ENCODE measurements around the gene COL5A3.
"Not testable (repeated sequence)": the region's sequence is repeated elsewhere in the genome, so short reads cannot be mapped to it uniquely, and the experiment has no call there.

COL5A3 gene

GRCh38 chr19:10026744-10027143 is 16.4 kb upstream of the COL5A3 start:
- Histone ChIP-seq H3K9ac (ENCODE audit: low read length) (no peak overlapping the region), H3K36me3 (ENCODE audit: insufficient read depth, low read length) (no peaks in the 10 kb centered on the region), H3K27me3 (ENCODE audit: control insufficient read depth in 1 of 2, insufficient read depth in 2 of 2, low read length in 2 of 2) (no peaks in the 10 kb centered on the region), H3K4me1 (ENCODE audit: insufficient read depth, low read length) (peaks cover 6% of the 10 kb centered on the region), H3K9me3 (ENCODE audit: low read length) (no peaks in the 10 kb centered on the region), H3K4me3 (ENCODE audit: low read depth in 1 of 2, low read length in 2 of 2) (no peak overlapping the region), H3K27ac (ENCODE audit: low read depth, low read length) (no peak overlapping the region)

DNA sequence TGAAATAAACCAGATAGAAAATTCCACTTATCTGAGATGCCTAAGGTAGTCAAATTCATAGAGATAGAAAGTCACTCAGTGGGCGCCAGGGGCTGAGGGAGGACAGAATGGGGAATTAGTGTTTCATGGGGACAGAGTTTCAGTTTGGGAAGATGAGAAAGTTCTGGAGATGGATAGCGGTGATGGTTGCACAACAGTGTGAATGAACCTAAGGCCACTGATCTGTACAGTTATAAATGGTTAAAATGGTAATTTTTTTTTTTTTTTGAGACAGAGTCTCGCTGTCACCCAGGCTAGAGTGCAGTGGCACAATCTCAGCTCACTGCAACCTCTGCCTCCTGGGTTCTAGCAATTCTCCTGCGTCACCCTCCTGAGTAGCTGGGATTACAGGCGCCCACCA is 12.8 kb upstream of the COL5A3 start:
- H3K4me1 ChIP-seq (ENCODE audit: insufficient read depth, low read length); H3K27me3 ChIP-seq (ENCODE audit: control insufficient read depth in 1 of 2, insufficient read depth in 2 of 2, low read length in 2 of 2); H3K36me3 ChIP-seq (ENCODE audit: insufficient read depth, low read length); H3K9ac ChIP-seq (ENCODE audit: low read length); H3K27ac ChIP-seq (ENCODE audit: low read depth, low read length); H3K4me3 ChIP-seq (ENCODE audit: low read depth in 1 of 2, low read length in 2 of 2); H3K9me3 ChIP-seq (ENCODE audit: low read length): not testable (repeated sequence)

GRCh38 chr19:10021863-10022262 is 11.6 kb upstream of the COL5A3 start:
- H3K36me3 ChIP-seq (ENCODE audit: insufficient read depth, low read length) = no peaks in the 10 kb centered on the region
- H3K4me1 ChIP-seq (ENCODE audit: insufficient read depth, low read length) = no peaks in the 10 kb centered on the region
- H3K27ac ChIP-seq (ENCODE audit: low read depth, low read length) = no peak overlapping the region
- H3K9me3 ChIP-seq (ENCODE audit: low read length) = no peaks in the 10 kb centered on the region
- H3K27me3 ChIP-seq (ENCODE audit: control insufficient read depth in 1 of 2, insufficient read depth in 2 of 2, low read length in 2 of 2) = no peaks in the 10 kb centered on the region
- no peak overlapping the region for H3K4me3 ChIP-seq (ENCODE audit: low read depth in 1 of 2, low read length in 2 of 2)
- H3K9ac ChIP-seq (ENCODE audit: low read length) = no peak overlapping the region

- H3K9ac ChIP-seq (ENCODE audit: low read length) = no peak overlapping the region
- H3K4me3 ChIP-seq (ENCODE audit: low read depth in 1 of 2, low read length in 2 of 2) = no peak overlapping the region
- H3K4me1 ChIP-seq (ENCODE audit: insufficient read depth, low read length) = no peaks in the 10 kb centered on the region
- no peaks in the 10 kb centered on the region for H3K36me3 ChIP-seq (ENCODE audit: insufficient read depth, low read length)
- no peaks in the 10 kb centered on the region for H3K27me3 ChIP-seq (ENCODE audit: control insufficient read depth in 1 of 2, insufficient read depth in 2 of 2, low read length in 2 of 2)
- no peaks in the 10 kb centered on the region for H3K9me3 ChIP-seq (ENCODE audit: low read length)
- no peak overlapping the region for H3K27ac ChIP-seq (ENCODE audit: low read depth, low read length)
Measured at GRCh38 chr19:10021446-10021845, 11.1 kb upstream of the COL5A3 start.

DNA sequence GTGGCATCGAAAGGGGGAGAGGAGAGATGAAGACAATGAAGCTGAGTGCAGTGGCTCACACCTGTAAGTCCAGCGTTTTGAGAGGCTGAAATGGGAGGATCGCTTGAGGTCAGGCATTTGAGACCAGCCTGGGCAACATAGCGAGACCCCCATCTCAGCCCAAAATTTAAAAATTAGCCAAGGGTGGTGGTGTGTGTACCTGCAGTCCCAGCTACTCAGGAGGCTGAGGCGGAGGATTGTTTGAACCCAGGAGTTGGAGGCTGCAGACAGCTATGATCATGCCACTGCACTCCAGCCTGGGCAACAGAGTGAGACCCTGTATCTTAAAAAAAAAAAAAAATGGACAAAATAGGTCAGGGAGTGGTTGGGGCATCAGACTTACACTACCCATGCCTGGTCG is 10.5 kb upstream of the COL5A3 start:
- no peaks in the 10 kb centered on the region for H3K36me3 ChIP-seq (ENCODE audit: insufficient read depth, low read length)
- no peak overlapping the region for H3K27ac ChIP-seq (ENCODE audit: low read depth, low read length)
- H3K27me3 ChIP-seq (ENCODE audit: control insufficient read depth in 1 of 2, insufficient read depth in 2 of 2, low read length in 2 of 2) = no peaks in the 10 kb centered on the region
- H3K9ac ChIP-seq (ENCODE audit: low read length) = no peak overlapping the region
- no peaks in the 10 kb centered on the region for H3K4me1 ChIP-seq (ENCODE audit: insufficient read depth, low read length)
- no peaks in the 10 kb centered on the region for H3K9me3 ChIP-seq (ENCODE audit: low read length)
- H3K4me3 ChIP-seq (ENCODE audit: low read depth in 1 of 2, low read length in 2 of 2) = no peak overlapping the region

DNA sequence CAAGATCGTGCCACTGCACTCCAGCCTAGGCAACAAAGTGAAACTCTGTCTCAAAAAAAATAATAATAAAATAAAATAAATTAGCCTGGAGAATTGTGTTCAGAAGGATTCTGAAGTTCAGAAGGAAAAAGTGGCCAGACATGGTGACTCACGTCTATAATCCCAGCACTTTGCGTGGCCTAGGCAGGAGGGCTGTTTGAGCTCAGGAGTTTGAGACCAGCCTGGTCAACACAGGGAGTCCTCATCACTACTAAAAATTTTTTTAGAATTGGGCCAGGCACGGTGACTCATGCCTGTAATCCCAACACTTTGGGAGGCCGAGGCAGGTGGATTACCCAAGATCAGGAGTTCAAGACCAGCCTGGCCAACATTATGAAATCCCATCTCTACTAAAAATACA is 8.9 kb upstream of the COL5A3 start:
- H3K9ac ChIP-seq (ENCODE audit: low read length) = no peak overlapping the region
- H3K27ac ChIP-seq (ENCODE audit: low read depth, low read length) = no peak overlapping the region
- H3K4me1 ChIP-seq (ENCODE audit: insufficient read depth, low read length) = no peaks in the 10 kb centered on the region
- H3K9me3 ChIP-seq (ENCODE audit: low read length) = no peaks in the 10 kb centered on the region
- H3K27me3 ChIP-seq (ENCODE audit: control insufficient read depth in 1 of 2, insufficient read depth in 2 of 2, low read length in 2 of 2) = no peaks in the 10 kb centered on the region
- no peaks in the 10 kb centered on the region for H3K36me3 ChIP-seq (ENCODE audit: insufficient read depth, low read length)
- no peak overlapping the region for H3K4me3 ChIP-seq (ENCODE audit: low read depth in 1 of 2, low read length in 2 of 2)

- Histone ChIP-seq H3K4me3 (ENCODE audit: low read depth in 1 of 2, low read length in 2 of 2) (no peak overlapping the region), H3K36me3 (ENCODE audit: insufficient read depth, low read length) (no peaks in the 10 kb centered on the region), H3K4me1 (ENCODE audit: insufficient read depth, low read length) (no peaks in the 10 kb centered on the region), H3K9ac (ENCODE audit: low read length) (no peak overlapping the region), H3K27ac (ENCODE audit: low read depth, low read length) (no peak overlapping the region), H3K27me3 (ENCODE audit: control insufficient read depth in 1 of 2, insufficient read depth in 2 of 2, low read length in 2 of 2) (no peaks in the 10 kb centered on the region), H3K9me3 (ENCODE audit: low read length) (no peaks in the 10 kb centered on the region)
Measured at GRCh38 chr19:10018786-10019185, 8.5 kb upstream of the COL5A3 start.

GRCh38 chr19:10018263-10018662 is 8.0 kb upstream of the COL5A3 start:
- Histone ChIP-seq H3K27ac (ENCODE audit: low read depth, low read length) (no peak overlapping the region), H3K9ac (ENCODE audit: low read length) (no peak overlapping the region), H3K4me1 (ENCODE audit: insufficient read depth, low read length) (no peaks in the 10 kb centered on the region), H3K27me3 (ENCODE audit: control insufficient read depth in 1 of 2, insufficient read depth in 2 of 2, low read length in 2 of 2) (no peaks in the 10 kb centered on the region), H3K4me3 (ENCODE audit: low read depth in 1 of 2, low read length in 2 of 2) (no peak overlapping the region), H3K9me3 (ENCODE audit: low read length) (no peaks in the 10 kb centered on the region), H3K36me3 (ENCODE audit: insufficient read depth, low read length) (no peaks in the 10 kb centered on the region)

DNA sequence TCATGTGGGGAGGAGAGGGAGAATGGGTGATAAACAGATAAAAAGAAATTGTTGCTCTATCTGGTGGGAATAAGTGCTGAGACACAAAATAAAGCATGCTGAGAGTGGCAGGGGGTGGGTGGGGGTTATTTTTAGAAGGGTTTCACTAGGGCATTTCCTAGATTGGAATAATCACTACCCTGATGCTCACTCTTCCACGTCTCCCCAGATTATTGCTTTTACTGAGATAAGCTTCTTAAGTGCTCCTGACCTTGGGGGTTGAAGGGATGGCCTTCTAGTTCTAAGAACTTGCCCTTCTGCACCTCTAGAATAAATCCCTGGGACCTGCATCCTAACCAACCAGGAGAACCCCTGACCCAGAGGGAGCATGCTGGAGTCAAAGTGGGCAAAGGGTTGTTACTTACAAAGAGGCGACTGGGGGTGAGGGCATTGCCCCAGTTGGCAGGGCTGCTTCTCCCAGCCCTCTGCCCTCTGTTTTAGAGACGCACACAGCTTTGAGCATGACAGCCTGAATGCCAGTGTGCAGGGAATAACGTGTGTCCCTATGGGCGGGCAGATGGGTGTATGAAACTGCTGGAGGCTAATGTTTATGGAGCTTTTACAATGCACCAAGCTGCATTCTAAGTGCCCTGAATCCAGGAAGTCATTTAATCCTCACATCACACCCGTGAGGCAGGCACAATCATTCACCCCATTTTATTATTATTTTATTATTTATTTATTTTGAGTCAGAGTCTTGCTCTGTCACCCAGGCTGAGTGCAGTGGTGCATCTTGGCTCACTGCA is 3.7 kb upstream of the COL5A3 start:
- H3K9ac ChIP-seq (ENCODE audit: low read length) = no peak overlapping the region

DNA sequence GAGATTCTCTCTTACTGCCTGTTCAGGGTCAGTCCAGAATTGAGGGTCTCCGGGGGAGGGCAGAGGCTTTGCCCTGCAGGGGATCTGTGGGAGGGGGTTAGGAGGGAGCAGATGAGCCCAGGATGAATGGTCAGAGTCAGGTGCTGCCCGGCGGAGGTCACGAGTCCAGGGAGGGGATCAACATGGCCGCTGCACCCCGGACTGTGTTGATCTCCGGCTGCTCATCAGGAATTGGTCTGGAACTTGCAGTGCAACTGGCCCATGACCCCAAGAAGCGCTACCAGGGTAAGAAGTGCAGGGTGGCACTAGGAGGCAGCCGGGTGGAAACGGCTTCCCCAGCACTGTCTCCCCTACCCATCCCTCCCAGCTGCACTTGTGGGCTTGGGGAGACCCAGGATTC is 3.0 kb upstream of the COL5A3 start, which contains the start of gene RDH8:
Gene RDH8 (plus strand): TSS at position 168 of the 400 bp plus-strand sequence. CDS start 15 bp downstream, at position 183.
- Histone ChIP-seq H3K27me3 (ENCODE audit: control insufficient read depth in 1 of 2, insufficient read depth in 2 of 2, low read length in 2 of 2) (peaks cover 0 to 35% of the 10 kb centered on the region in 2 donors), H3K9me3 (ENCODE audit: low read length) (no peaks in the 10 kb centered on the region), H3K4me1 (ENCODE audit: insufficient read depth, low read length) (peaks cover 4% of the 10 kb centered on the region), H3K9ac (ENCODE audit: low read length) (no peak within 1 kb of the TSS), H3K36me3 (ENCODE audit: insufficient read depth, low read length) (no peaks in the 10 kb centered on the region), H3K4me3 (ENCODE audit: low read depth in 1 of 2, low read length in 2 of 2) (no peak within 1 kb of the TSS), H3K27ac (ENCODE audit: low read depth, low read length) (no peak within 1 kb of the TSS)

More for the DNA sequence above, 3.7 kb upstream of the COL5A3 start:
- Histone ChIP-seq H3K4me1 (ENCODE audit: insufficient read depth, low read length) (peaks cover 4% of the 10 kb centered on the region), H3K4me3 (ENCODE audit: low read depth in 1 of 2, low read length in 2 of 2) (no peak overlapping the region), H3K9me3 (ENCODE audit: low read length) (no peaks in the 10 kb centered on the region), H3K36me3 (ENCODE audit: insufficient read depth, low read length) (no peaks in the 10 kb centered on the region), H3K27ac (ENCODE audit: low read depth, low read length) (no peak overlapping the region), H3K27me3 (ENCODE audit: control insufficient read depth in 1 of 2, insufficient read depth in 2 of 2, low read length in 2 of 2) (peaks cover 0 to 29% of the 10 kb centered on the region in 2 donors)

- Histone ChIP-seq H3K9ac (ENCODE audit: low read length) (no peak overlapping the region), H3K27me3 (ENCODE audit: control insufficient read depth in 1 of 2, insufficient read depth in 2 of 2, low read length in 2 of 2) (peaks cover 0 to 46% of the 10 kb centered on the region in 2 donors), H3K27ac (ENCODE audit: low read depth, low read length) (no peak overlapping the region), H3K36me3 (ENCODE audit: insufficient read depth, low read length) (no peaks in the 10 kb centered on the region), H3K9me3 (ENCODE audit: low read length) (no peaks in the 10 kb centered on the region), H3K4me3 (ENCODE audit: low read depth in 1 of 2, low read length in 2 of 2) (no peak overlapping the region), H3K4me1 (ENCODE audit: insufficient read depth, low read length) (peaks cover 4% of the 10 kb centered on the region)
Measured at GRCh38 chr19:10011974-10012373, 1.7 kb upstream of the COL5A3 start.

DNA sequence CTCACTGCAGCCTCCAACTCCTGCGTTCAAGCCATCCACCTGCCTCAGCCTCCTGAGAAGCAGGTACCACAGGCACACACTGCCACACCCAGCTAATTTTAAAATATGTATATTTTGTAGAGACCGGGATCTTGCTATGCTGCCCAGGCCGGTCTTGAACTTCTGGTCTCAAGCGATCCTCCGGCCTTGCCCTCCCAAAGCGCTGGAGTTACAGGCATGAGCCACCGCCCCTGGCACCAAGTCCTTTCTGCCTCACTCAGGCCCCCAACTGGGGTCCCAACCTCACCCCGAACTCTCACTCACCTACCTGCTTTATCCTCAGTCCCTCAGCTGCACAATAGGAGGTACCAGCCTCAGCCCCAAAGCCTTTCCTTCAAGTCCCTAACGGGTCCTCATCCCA is 635 bp upstream of the COL5A3 start:
- Histone ChIP-seq H3K4me3 (ENCODE audit: low read depth in 1 of 2, low read length in 2 of 2) (no peak overlapping the region), H3K27me3 (ENCODE audit: control insufficient read depth in 1 of 2, insufficient read depth in 2 of 2, low read length in 2 of 2) (peaks cover 0 to 49% of the 10 kb centered on the region in 2 donors), H3K36me3 (ENCODE audit: insufficient read depth, low read length) (no peaks in the 10 kb centered on the region), H3K9ac (ENCODE audit: low read length) (no peak overlapping the region), H3K27ac (ENCODE audit: low read depth, low read length) (no peak overlapping the region), H3K9me3 (ENCODE audit: low read length) (no peaks in the 10 kb centered on the region), H3K4me1 (ENCODE audit: insufficient read depth, low read length) (peaks cover 4% of the 10 kb centered on the region)

Measured in muscle layer of colon (tissue), 2 donors.